Body of pancreas (tissue), 4 donors: ENCODE results near the gene CARS2.

ENCODE experiments used
- CTCF ChIP-seq, 7 experiments: fragments of 450-650 bp in 4 of 7; fragments of 200-600 bp in 3 of 7; sonication (generic) in 3 of 7; IDR thresholded peaks; one replicate each; pipeline ENCODE4 v1.5.1; 2016 to 2019; ENCODE audit warnings: antibody characterized with exemption in 7 of 7
- POLR2A ChIP-seq, 3 donors: fragments of 450-650 bp; IDR thresholded peaks; one replicate each; pipeline ENCODE4 v1.6.1; 2016; ENCODE audit warnings: antibody characterized with exemption in 3 of 3, mild to moderate bottlenecking in 2 of 3

GRCh38 chr13:110734561-110734960, 28.6 kb upstream of the CARS2 start:
- TF ChIP-seq CTCF (IDR thresholded peaks at IDR 0.05) (no peak), POLR2A (IDR thresholded peaks at IDR 0.05) (no peak)
